ENCODE results near the gene RPP30. TPM values are rescaled to one million over a fixed set of nuclear protein-coding genes. Genes with fewer than 3 reads are reported as not detected.

Gene RPP30
- total RNA-seq, 1 donor from 2014 or later: 24.7 TPM

DNA sequence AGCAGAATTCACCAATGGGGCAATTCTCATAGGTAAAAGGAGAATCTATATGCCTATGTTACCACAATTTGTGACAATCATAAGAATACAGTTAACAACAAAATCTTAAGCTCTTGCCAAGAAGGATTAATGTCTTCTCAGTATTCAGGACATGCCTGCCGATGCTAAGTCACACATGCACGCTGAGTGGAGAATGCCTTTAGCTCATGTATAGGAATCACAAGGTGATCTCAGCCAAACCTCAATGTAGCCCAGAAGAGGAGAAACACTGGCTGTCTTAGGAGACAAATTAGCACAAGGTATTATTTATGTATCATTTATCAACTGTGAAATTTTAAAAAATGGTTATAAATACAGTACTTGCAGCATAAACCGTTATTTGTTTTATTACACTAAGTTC is 16.6 kb upstream of the RPP30 start:
- H3K4me3 Mint-ChIP-seq (ENCODE audit: unreplicated experiment): no peak overlapping the region
- H3K27ac Mint-ChIP-seq (ENCODE audit: unreplicated experiment): no peak overlapping the region
- H3K9me3 Mint-ChIP-seq (ENCODE audit: low read depth): peaks cover 15% of the 10 kb centered on the region
- peaks cover 20% of the 10 kb centered on the region for H3K4me1 Mint-ChIP-seq (ENCODE audit: low read depth)
- H3K27me3 Mint-ChIP-seq (ENCODE audit: low read depth): peaks cover 4% of the 10 kb centered on the region
- peaks cover 6% of the 10 kb centered on the region for H3K36me3 Mint-ChIP-seq (ENCODE audit: low read depth)
- no peak for DNase-seq (ENCODE audit: low spot score)
- TF ChIP-seq, protein P1, sequence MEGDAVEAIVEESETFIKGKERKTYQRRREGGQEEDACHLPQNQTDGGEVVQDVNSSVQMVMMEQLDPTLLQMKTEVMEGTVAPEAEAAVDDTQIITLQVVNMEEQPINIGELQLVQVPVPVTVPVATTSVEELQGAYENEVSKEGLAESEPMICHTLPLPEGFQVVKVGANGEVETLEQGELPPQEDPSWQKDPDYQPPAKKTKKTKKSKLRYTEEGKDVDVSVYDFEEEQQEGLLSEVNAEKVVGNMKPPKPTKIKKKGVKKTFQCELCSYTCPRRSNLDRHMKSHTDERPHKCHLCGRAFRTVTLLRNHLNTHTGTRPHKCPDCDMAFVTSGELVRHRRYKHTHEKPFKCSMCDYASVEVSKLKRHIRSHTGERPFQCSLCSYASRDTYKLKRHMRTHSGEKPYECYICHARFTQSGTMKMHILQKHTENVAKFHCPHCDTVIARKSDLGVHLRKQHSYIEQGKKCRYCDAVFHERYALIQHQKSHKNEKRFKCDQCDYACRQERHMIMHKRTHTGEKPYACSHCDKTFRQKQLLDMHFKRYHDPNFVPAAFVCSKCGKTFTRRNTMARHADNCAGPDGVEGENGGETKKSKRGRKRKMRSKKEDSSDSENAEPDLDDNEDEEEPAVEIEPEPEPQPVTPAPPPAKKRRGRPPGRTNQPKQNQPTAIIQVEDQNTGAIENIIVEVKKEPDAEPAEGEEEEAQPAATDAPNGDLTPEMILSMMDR (IDR thresholded peaks at IDR 0.05): no peak

DNA sequence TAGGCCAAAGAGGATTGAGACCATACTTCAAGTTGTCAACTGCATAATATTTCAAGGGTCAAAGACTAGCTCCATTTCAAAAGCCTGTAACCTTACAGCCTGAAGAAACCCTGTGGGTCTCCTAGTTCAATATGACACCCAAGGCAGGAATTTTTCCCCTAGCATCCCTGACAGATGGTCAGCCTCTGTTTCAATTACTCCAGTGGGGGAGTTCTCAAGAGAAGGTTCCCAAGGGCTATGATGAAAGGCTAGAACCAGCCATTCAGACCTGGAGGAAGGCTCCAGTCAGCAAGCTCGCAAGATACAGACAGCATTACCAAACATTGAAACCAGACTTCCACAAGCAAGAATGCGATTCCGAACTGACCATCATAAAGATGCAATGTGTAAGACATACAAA is 15.5 kb upstream of the RPP30 start:
- no peak for DNase-seq (ENCODE audit: low spot score)
- peaks cover 5% of the 10 kb centered on the region for H3K9me3 Mint-ChIP-seq (ENCODE audit: low read depth)
- H3K4me3 Mint-ChIP-seq (ENCODE audit: unreplicated experiment): peak overlapping the region; percentile 20
- no peak overlapping the region for H3K27ac Mint-ChIP-seq (ENCODE audit: unreplicated experiment)
- TF ChIP-seq, protein P1 (IDR thresholded peaks at IDR 0.05): no peak
- peaks cover 4% of the 10 kb centered on the region for H3K36me3 Mint-ChIP-seq (ENCODE audit: low read depth)
- peaks cover 20% of the 10 kb centered on the region for H3K4me1 Mint-ChIP-seq (ENCODE audit: low read depth)
- peaks cover 4% of the 10 kb centered on the region for H3K27me3 Mint-ChIP-seq (ENCODE audit: low read depth)

DNA sequence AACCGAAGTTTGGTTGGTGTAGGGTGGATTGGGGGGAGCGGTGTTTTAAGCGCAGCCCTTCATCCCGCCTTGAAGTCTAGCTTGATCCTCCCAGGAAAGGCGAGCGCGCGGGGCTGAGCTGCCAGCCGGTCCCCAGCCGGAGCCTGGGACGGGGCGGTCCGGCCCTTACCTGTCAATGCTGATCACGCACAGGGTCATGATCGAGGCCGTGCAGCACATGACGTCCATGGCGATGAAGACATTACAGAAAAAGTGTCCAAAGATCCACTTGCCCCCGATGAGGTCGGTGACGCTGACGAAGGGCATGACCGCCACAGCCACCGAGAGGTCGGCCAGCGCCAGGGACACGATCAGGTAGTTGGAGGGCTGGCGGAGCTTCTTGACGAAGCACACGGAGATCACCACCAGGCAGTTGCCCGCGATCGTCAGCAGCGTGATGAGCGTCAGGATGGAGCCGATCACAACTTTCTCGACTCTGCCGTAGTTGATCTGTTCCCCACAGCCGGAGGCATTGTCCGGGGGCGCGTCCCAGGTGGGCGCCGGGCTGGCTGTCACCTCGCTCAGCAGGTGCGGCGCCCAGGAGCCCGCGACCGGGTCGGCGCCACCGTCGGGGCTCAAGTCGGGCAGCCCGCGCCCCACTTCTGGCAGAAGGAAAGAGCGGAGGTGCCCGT is 14.7 kb upstream of the RPP30 start:
- no peak for DNase-seq (ENCODE audit: low spot score)
- TF ChIP-seq, protein P1 (IDR thresholded peaks at IDR 0.05): no peak
- H3K4me1 Mint-ChIP-seq (ENCODE audit: low read depth): peaks cover 20% of the 10 kb centered on the region
- peak overlapping the region; percentile 76 for H3K4me3 Mint-ChIP-seq (ENCODE audit: unreplicated experiment)
- peak overlapping the region; percentile 57 for H3K27ac Mint-ChIP-seq (ENCODE audit: unreplicated experiment)
- H3K36me3 Mint-ChIP-seq (ENCODE audit: low read depth): peaks cover under 1% of the 10 kb centered on the region
- no peaks in the 10 kb centered on the region for H3K9me3 Mint-ChIP-seq (ENCODE audit: low read depth)
- H3K27me3 Mint-ChIP-seq (ENCODE audit: low read depth): peaks cover 4% of the 10 kb centered on the region

DNA sequence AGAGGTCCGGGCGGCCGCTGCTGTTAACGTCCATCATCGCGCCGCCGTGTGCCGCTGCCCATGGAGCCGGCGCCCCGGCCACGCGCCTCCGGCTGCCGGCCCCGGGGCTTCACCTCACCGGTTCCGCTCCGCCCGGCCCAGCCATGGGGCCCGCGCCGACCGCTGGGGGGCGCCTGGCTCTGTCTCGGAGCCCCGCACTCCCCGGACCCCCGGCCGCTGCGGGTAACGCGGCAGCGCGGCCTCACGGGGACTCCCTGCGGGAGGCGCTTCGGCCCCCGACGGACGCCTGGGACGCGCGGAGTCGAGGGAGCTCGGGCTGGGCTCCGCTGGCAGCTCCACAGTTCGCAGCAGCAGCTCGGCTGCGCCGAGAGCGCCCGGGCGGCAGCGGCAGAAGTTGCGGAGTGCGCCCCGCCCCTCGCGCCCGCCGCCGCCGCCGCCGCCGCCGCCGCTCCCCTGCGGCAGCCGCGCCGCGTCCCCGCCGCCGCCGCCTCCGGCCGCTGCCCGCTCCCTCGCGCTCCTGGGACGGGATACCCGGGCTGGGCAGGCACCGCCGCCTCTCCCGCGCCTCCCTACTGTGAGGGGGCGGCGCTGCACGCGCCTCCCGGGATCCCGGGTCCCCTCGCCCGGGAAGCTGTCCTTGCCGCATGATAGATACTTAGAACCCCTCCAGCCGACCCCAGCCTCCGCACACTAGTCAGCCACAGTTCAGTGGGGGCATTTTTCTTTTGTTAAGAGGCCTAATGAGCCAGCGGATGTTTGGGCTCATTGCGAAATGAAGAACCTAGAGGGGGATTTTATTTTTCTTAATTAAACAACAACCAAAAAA is 13.9 kb upstream of the RPP30 start, which contains the start of gene HTR7:
TSS of gene HTR7 (minus strand) at position 405 of the 826 bp plus-strand sequence. CDS start at position 37, 368 bp downstream.
- Mint-ChIP-seq H3K27me3 (ENCODE audit: low read depth) (peaks cover 4% of the 10 kb centered on the region), H3K9me3 (ENCODE audit: low read depth) (no peaks in the 10 kb centered on the region), H3K27ac (ENCODE audit: unreplicated experiment) (peak within 1 kb of the TSS; percentile 57), H3K4me1 (ENCODE audit: low read depth) (peaks cover 20% of the 10 kb centered on the region), H3K4me3 (ENCODE audit: unreplicated experiment) (peak within 1 kb of the TSS; percentile 76), H3K36me3 (ENCODE audit: low read depth) (no peaks in the 10 kb centered on the region)
- DNase-seq (ENCODE audit: low spot score): no peak
- TF ChIP-seq, protein P1 (IDR thresholded peaks at IDR 0.05): peak; percentile 81

DNA sequence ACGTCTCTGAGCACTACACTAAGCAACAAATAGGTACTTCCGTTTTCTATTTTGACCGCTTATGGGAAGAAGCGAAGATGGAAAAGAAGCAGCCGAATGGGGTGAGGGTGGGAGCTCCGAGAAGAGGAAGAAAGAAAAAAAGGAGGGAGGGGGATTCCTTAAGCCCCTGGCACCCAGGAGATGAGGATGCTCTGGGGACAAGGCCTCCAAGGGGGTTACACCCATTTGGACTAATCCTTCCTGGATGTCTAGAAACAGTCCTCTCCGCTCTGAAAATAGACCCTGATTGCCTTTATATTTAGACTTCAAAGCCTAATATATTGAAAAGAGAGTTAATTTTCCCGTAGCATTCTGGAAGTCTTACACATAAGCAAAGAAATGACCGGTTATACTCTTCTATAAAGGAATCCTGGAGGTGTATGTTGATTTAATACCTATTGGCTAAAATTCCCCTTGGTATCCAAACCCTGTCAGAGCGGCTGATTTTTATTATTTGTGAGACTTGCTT is 13.3 kb upstream of the RPP30 start:
- Mint-ChIP-seq H3K36me3 (ENCODE audit: low read depth) (no peaks in the 10 kb centered on the region), H3K27ac (ENCODE audit: unreplicated experiment) (no peak overlapping the region), H3K27me3 (ENCODE audit: low read depth) (peaks cover 10% of the 10 kb centered on the region), H3K4me3 (ENCODE audit: unreplicated experiment) (peak overlapping the region; percentile 71), H3K4me1 (ENCODE audit: low read depth) (peaks cover 20% of the 10 kb centered on the region), H3K9me3 (ENCODE audit: low read depth) (no peaks in the 10 kb centered on the region)
- TF ChIP-seq, protein P1 (IDR thresholded peaks at IDR 0.05): no peak
- DNase-seq (ENCODE audit: low spot score): no peak
